Fibroblast of pulmonary artery (primary cell): Measurements from ENCODE around the gene TRMT1.

Source experiments
- DNase-seq: peaks from one replicate; pipeline ENCODE4 v3.0.0-alpha.2; 2010; ENCODE audit warnings: low read depth
- H3K4me3 ChIP-seq: replicated peaks from 2 replicates; pipeline ENCODE4 v1.5.1; 2011; ENCODE audit warnings: low read depth, mild to moderate bottlenecking, control low read depth, low read length, moderate library complexity
- CTCF ChIP-seq: IDR thresholded peaks from 2 replicates; pipeline ENCODE4 v1.5.1; 2011; ENCODE audit warnings: mild to moderate bottlenecking, control low read depth, low read length, inconsistent platforms; ENCODE audit errors: missing control alignments

The TRMT1 gene

GRCh38 chr19:13134626-13135025 lies 18.1 kb upstream of the TRMT1 start:
- DNase-seq: no peak
- no peak overlapping the region for H3K4me3 ChIP-seq
- no peak for TF ChIP-seq CTCF

- H3K4me3 ChIP-seq: no peak overlapping the region
- no peak for DNase-seq
- no peak for TF ChIP-seq CTCF
Measured at GRCh38 chr19:13133241-13133870, 16.8 kb upstream of the TRMT1 start.

GRCh38 chr19:13132471-13133180 lies 16.1 kb upstream of the TRMT1 start:
- TF ChIP-seq CTCF: no peak
- H3K4me3 ChIP-seq: no peak overlapping the region
- peak; percentile 33 for DNase-seq

GRCh38 chr19:13130886-13131490 lies 14.4 kb upstream of the TRMT1 start:
- no peak for DNase-seq
- no peak overlapping the region for H3K4me3 ChIP-seq
- TF ChIP-seq CTCF: no peak

GRCh38 chr19:13129384-13129783 lies 12.8 kb upstream of the TRMT1 start:
- H3K4me3 ChIP-seq: no peak overlapping the region
- no peak for DNase-seq
- TF ChIP-seq CTCF: no peak

- TF ChIP-seq CTCF: no peak
Measured at GRCh38 chr19:13128583-13128982, 12.0 kb upstream of the TRMT1 start.

More at GRCh38 chr19:13128583-13128982, 12.0 kb upstream of the TRMT1 start:
- H3K4me3 ChIP-seq: no peak overlapping the region
- DNase-seq: no peak
